Measurements from ENCODE around the gene TMUB2.
"Not testable (repeated sequence)": the region's sequence is repeated elsewhere in the genome, so short reads cannot be mapped to it uniquely, and the experiment has no call there.

The TMUB2 gene
- total RNA-seq, result 54.2 reads per million, percentile 70 among the genes with 10 or more reads in this experiment

- peak; percentile 98 for DNase-seq
These were observed at the start of gene TMUB2 for GRCh38 chr17:44186307-44187130. TMUB2 (plus strand) TSS chr17:44186972; CDS start chr17:44187709, 737 bp downstream.

GRCh38 chr17:44137891-44138709 lies 48.7 kb upstream of the TMUB2 start:
- peak; percentile 44 for DNase-seq

- not testable (repeated sequence) for DNase-seq
These were observed 42.9 kb upstream of the TMUB2 start for GRCh38 chr17:44143921-44144320.

DNA sequence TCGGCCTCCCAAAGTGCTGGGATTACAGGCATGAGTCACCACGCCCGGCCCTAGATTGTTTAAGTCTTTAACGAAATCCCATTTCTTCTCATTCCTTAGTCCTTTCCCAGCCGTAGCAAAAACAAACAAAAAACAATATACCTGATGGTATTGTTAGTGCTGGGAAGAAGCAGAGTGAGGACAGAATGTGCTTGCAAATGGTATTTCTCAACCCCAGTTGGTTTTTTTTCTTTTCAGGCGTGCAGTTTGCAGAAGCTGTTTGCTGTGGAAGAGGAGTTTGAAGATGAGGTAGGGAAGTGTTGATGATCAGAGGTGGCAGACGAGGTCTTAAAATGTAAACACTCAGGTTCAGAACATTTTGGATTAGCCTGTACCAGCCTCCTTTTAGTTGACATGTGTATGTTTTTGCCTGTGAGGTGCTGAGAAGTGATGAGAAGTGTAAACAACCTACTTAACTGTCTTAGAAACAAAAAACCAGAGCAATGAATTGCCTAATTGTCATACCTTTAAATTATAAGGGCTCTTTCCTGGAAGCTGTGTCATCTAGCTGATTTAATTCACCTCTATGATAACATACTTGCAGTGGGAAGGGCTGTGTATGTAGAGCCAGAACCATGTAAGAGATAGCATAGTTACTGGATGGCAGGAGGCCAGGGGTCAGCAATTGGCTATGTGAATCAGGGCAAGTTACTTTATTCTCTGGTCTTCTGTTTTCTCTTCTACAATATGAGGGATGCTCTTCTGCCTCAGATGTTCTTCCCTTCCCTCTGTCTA lies 41.6 kb upstream of the TMUB2 start:
- DNase-seq, result no peak

DNA sequence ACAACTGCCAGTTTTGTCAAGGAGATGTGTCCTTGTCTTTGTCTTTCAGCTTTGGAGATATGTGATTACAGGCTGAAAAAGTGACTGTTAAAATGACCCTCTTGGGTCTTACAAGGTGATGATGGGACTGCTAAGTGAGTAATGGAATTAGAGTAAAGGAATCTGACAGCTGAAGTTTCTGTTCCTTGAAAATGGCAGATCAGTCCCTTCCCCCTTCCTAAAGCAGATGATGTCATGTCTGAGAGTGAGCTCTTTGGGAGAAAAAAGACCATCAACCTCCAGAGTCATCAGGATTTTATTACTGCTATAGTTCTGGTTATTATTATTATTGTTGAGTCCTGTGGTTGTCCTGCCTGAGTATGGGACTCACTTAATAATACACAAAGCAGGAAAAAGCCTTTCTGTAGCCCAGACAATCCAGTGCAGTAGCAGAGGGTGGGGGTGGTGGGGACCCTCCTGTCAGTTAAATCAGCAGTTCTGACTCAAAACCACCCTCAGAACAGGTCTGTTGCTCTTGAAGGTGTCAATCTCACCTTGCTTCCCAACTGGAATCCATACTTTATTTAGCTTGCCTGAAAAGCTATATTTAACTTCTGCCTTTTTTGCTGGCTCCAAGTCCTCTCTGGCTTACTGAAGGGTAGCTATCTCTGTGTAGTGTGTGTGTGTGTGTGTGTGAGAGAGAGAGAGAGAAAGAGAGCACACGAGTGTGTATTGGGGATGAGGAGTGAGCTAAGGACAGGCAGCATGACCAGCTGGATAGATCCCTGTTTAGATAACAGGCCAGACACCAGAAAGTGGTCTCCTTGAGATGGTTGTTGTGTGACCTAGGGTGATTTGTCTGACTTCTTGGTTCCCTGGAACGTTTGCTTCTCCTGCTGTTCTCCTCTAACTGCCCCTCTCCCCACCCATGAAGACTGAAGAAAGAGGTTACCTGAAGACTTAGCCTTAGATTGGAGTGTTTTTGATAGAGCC lies 40.1 kb upstream of the TMUB2 start:
- no peak for DNase-seq

GRCh38 chr17:44147812-44148211 lies 39.0 kb upstream of the TMUB2 start:
- no peak for DNase-seq

DNA sequence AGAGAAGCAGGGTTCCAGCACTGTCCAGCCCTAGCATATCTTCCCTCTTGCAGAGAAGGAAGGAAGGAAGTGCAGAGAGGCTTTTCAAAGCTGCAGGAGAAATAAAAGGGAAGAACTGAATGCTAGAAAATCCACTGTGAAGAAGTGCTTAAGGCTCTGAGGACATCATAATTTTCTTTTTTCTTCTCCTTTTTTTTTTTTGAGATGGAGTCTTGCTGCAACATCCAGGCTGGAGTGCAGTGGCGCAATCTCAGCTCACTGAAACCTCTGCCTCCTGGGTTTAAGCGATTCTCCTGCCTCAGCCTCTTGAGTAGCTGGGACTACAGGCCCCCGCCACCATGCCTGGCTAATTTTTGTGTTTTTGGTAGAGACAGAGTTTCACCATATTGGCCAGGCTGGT lies 37.7 kb upstream of the TMUB2 start:
- not testable (repeated sequence) for DNase-seq

DNA sequence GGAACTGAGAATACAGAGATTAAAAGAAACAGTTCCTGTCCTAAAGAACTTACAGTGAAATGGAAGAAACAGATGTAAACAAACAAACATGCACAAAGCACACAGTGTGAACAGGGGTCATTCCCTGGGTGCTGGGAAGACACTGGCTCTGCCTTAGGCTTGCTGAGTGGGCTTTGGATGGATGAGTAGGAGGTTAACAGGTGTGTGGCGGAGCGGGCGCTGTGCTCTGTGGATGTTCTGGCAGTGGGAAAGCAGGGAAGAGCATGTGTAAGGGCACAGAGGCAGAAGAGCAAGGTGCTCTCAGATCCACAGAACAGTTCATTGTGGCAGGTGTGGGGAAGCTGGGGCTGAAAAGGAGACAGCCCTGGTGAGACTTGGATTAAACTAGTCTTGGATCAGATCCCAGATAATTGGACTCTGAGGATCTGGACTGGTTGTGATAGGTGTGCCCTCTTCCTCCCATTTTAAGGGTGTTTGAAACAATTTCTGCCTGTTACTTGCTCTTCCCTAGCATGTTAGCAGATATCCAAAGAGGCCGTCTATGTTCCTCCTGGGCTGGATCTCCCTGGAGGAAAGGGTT lies 36.9 kb upstream of the TMUB2 start:
- DNase-seq, result no peak

- no peak for DNase-seq
These were observed 33.9 kb upstream of the TMUB2 start for GRCh38 chr17:44152875-44153274.

DNA sequence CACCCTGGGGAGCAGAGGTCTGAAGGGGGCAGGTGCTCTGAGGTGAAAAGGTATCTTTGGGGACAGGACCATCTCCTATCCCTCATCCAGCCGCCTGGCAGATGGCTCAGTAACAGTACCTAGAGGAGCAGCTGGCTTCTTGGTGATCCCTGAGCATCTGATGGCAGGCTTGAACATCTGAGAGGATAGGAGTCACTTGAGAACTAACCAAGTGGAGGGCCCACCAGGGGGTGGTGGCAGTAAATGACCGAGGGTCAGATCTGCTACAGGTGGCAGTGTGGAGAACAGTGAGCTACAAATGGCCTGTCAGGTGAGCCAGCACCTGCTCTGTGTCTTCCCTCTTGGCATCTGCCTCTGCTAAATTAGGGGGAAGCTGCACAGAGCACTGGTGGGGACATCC lies 31.3 kb upstream of the TMUB2 start:
- no peak for DNase-seq

DNA sequence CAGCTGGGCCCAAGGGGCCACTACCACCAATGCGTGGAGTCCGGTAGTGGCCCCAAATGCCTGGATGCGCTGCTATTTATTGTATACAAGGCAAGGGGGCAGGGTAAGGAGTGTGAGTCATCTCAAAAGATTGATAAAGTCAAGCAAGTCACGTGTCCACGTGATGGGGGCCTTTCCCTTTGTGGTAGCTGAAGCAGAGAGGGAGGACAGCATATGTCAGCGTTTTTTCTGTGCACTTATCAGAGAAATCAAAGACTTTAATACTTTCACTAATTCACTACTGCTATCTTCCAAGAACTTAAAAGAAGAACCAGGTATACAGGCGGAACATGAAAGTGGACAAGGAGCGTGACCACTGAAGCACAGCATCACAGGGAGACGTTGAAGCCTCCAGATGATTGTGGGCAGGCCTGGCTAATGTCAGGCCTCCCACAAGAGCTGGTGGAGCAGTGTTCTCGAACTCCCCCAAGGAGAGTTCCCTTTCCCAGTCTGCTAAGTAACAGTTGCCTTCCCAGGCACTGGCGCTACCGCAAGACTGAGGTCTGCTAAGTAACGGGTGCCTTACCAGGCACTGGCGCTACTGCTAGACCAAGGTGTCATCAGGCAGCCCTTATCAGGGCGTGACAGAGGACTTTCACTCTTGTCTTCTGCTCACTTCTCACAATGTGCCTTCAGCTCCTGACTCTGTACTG lies 27.1 kb upstream of the TMUB2 start:
- DNase-seq, result no peak

DNA sequence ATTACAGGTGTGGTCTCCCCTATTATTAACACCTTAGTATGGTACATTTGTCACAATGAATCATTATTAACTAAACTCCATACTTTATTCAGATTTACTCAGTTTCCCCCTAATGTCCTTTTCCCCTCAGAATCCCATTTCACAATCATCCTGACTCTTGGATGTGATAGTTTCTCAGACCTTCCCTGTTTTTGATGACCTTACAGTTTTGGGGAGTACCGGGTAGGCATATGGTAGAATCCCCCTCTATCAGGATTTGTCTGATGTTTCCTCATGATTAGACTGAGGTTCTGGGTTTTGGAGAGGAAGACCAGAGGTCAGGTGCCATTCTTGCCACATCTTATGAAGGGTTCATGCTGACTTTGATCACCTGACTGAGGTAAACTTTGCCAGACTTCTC lies 22.3 kb upstream of the TMUB2 start:
- DNase-seq, result no peak

DNA sequence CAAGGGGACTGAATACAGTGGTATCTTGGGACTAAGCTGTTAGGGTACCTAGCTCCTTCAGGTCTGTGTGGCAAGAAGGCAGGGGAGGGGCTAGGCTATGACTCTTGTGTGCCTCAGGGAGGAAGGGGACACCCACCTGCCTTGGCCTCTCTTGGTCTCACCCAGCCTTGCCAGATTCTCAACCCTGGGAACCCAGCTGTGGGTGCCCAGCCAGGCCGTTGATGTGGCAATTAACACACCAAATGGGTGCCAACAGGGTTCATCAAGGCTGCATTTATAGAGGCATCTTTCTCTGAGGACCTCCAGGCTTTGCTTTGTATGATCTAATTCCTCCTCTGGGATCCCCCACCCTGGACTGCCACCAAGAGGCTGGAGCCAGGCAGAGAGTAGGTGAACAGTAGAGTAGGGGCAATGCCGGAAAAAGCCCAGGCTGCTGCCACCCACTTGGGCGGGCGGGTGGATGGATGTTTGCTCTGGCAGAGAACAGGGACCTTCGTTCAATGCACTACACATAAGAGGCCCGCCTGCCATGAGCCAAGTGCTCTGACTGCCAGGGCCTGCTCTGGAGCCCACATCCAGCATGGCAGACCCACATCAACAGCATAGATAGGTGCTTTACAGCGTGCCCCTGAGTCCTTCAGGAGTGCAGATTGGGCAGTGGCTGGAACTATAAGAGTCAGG lies 19.5 kb upstream of the TMUB2 start:
- DNase-seq, result no peak

DNA sequence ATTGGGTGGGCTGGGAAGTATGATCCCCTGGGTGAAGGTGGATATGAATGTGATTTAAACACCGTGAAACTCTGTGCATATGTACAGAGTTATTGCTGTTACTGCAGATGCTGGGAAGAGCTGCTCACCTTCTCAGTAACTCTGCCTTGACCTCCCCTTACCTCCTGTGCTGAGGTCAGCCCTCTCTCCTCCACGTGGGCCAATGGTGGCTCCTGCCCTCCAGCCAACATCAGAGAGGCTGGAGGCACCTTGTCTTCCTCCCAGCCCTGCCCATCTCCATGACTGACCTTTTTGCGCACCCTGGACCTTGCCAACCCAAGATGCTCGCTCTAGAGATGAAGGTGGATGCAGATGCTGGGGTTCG lies 16.7 kb upstream of the TMUB2 start:
- DNase-seq, result no peak

- no peak for DNase-seq
These were observed 16.1 kb upstream of the TMUB2 start, which contains the start of gene ASB16 for GRCh38 chr17:44170499-44171201. ASB16 (plus strand) TSS chr17:44170704; CDS start chr17:44170790, 86 bp downstream.

DNA sequence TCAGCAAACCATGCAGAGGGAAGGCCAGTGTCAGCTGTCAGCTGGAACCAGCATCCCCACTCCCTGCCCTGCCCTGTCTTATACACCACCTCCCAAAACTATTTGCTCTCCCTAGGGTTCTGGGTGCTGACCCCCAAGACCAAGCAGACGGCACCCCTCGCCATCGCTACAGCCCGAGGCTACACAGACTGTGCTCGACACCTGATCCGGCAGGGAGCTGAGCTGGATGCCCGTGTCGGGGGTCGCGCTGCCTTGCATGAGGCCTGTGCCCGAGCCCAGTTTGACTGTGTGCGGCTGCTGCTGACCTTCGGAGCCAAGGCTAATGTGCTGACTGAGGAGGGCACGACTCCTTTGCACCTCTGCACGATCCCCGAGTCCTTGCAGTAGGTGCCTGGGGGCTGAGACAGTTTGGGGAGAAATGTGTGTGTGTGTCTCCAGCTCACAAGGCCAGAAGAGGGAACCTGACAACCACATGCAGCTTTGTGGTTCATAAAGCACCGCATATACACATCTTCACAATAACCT lies 14.8 kb upstream of the TMUB2 start:
- DNase-seq, result no peak

GRCh38 chr17:44174427-44174826 lies 12.3 kb upstream of the TMUB2 start:
- no peak for DNase-seq

DNA sequence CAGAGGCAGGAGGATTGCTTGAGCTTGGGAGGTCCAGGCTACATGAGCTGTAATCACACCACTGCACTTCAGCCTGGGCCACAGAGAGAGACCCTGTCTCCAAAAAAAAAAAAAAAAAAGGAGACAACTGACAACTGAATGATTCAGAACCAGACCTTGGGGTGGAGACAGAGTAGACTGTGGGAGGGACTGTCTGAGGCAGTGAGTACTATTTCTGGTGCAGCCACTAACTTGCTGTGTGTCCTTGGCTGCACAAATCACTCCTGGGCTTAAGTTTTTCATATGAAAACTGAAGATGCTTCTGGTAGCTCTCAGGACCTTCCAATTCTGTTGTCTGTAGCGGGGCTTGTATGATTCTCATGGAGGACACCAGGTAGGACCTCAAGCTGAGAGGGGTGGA lies 10.5 kb upstream of the TMUB2 start:
- no peak for DNase-seq
